ENCODE measurements around the gene GPR183. TPM values are rescaled to one million over a fixed set of nuclear protein-coding genes. Genes with fewer than 3 reads are reported as not detected.

The GPR183 gene
- total RNA-seq, 1 experiment from 2014 or later, result 0.30 TPM

- DNase-seq (ENCODE audit: low read depth, low spot score) (no peak), ATAC-seq (no peak)
- Histone ChIP-seq H3K36me3 (ENCODE audit: control insufficient read depth in 1 of 2, insufficient read depth in 2 of 2, low read length in 2 of 2) (peaks cover 8% of the 10 kb centered on the region in 2 experiments; a peak in 3 of 4 replicates), H2AFZ (ENCODE audit: low read depth, low read length, poor library complexity, severe bottlenecking) (no peak overlapping the region), H3K9ac (ENCODE audit: low read length) (no peak overlapping the region), H3K9me2 (ENCODE audit: insufficient read depth) (no peaks in the 10 kb centered on the region), H3K9me3 (ENCODE audit: control insufficient read depth in 1 of 2, insufficient read depth in 1 of 2, low read depth in 1 of 2, low read length in 2 of 2) (no peaks in the 10 kb centered on the region), H3K27ac (ENCODE audit: low read depth, low read length) (no peak overlapping the region), H3K4me3 (replicated peaks in 1 of 2; ENCODE audit: low read depth in 1 of 2, low read length in 2 of 2) (no peak overlapping the region), H4K20me1 (ENCODE audit: insufficient read depth) (no peaks in the 10 kb centered on the region; the same call in 1 of the 2 replicates), H3K4me1 (ENCODE audit: control insufficient read depth in 1 of 2, insufficient read depth in 2 of 2, low read length in 2 of 2) (no peaks in the 10 kb centered on the region), H3K27me3 (ENCODE audit: insufficient read depth, low read length) (no peaks in the 10 kb centered on the region), H3K4me2 (ENCODE audit: low read length) (no peak overlapping the region), H3K79me2 (ENCODE audit: insufficient read depth, low read length) (no peaks in the 10 kb centered on the region)
- ChIA-PET CTCF (no interaction called here), RAD21 (ENCODE audit: low non-redundant PET in 1 of 2, low total read pairs in 2 of 2, uncharacterized antibody in 2 of 2, unreplicated experiment in 2 of 2) (no interaction called here), POLR2A (no interaction called here)
- no TSS peak for BruUV-seq (replicated peaks)
- intact Hi-C loops (cut with micrococcal nuclease), result no loop called here
- TF ChIP-seq POLR2AphosphoS5 (IDR thresholded peaks at IDR 0.05; ENCODE audit: low read depth, low read length), result no peak
- no peak for TF ChIP-seq ATF3 (IDR thresholded peaks at IDR 0.05)
- no peak for TF ChIP-seq ZNF274 (IDR thresholded peaks at IDR 0.05; ENCODE audit: low read depth, low read length)
- no peak for TF ChIP-seq CEBPB (IDR thresholded peaks at IDR 0.05; ENCODE audit: low read depth)
- no peak for TF ChIP-seq RAD21 (IDR thresholded peaks at IDR 0.05; ENCODE audit: low read depth)
- no peak for TF ChIP-seq FOSL1 (IDR thresholded peaks at IDR 0.05; ENCODE audit: low read depth)
- TF ChIP-seq REST (IDR thresholded peaks at IDR 0.05; ENCODE audit: low read depth), result no peak
- TF ChIP-seq EZH2phosphoT487 (IDR thresholded peaks at IDR 0.05; ENCODE audit: borderline replicate concordance), result no peak
- TF ChIP-seq CBX3 (IDR thresholded peaks at IDR 0.05; ENCODE audit: low read depth), result no peak
- no peak for TF ChIP-seq YY1 (IDR thresholded peaks at IDR 0.05; ENCODE audit: extremely low read depth, insufficient replicate concordance, low read depth, low read length)
- no peak for TF ChIP-seq EGR1 (IDR thresholded peaks at IDR 0.05; ENCODE audit: low read depth)
- TF ChIP-seq TCF7L2 (IDR thresholded peaks at IDR 0.05; ENCODE audit: borderline replicate concordance, extremely low read depth, insufficient read depth, insufficient read length), result no peak
- TF ChIP-seq EZH2 (IDR thresholded peaks at IDR 0.05), result no peak
- no peak for TF ChIP-seq JUND (IDR thresholded peaks at IDR 0.05)
- no peak for TF ChIP-seq SRF (IDR thresholded peaks at IDR 0.05; ENCODE audit: low read depth)
- TF ChIP-seq ELF1 (IDR thresholded peaks at IDR 0.05; ENCODE audit: borderline replicate concordance, low read depth), result no peak
- TF ChIP-seq ZBTB33 (IDR thresholded peaks at IDR 0.05; ENCODE audit: extremely low read depth, insufficient replicate concordance, low read length), result no peak
These were observed 33.4 kb upstream of the GPR183 start for GRCh38 chr13:99340638-99341037.

Data from HCT116 (cell line).